ENCODE measurements around the gene LGALSL.
A peak's percentile ranks its signal among the peaks of the same experiment; 100 is the strongest.
"Not testable (repeated sequence)": the region's sequence is repeated elsewhere in the genome, so short reads cannot be mapped to it uniquely, and the experiment has no call there.

Gene LGALSL

DNA sequence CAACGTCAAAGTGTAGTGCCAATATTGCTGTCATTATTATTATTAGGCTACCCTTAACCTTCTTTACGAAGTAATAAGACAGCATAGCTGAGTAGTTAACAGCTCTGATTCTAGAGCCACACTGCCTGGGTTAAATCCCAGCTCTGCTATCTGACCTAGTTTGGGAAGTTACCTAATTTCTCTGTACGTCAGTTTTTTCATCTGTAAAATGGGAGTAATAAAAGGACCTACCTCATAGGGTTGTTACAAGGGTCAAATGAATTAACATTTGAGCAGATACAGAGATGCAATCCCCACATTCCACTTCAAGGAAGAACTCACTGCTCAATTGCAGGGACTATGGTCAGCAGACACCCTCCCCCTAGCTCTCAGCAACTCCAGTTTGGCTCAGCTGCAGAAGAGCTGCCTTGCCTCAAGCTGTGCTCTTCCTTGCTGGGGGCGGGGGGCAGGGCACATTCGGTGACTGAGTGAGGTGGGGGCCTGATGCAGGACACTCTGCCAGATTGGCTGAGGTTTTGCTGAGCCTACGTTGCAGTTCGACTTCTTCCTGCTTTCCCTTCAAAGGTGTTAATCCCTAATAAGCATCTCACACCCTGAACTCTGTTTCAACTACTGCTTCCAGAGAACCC is 11.0 kb upstream of the LGALSL start:
- TF ChIP-seq, protein P1, sequence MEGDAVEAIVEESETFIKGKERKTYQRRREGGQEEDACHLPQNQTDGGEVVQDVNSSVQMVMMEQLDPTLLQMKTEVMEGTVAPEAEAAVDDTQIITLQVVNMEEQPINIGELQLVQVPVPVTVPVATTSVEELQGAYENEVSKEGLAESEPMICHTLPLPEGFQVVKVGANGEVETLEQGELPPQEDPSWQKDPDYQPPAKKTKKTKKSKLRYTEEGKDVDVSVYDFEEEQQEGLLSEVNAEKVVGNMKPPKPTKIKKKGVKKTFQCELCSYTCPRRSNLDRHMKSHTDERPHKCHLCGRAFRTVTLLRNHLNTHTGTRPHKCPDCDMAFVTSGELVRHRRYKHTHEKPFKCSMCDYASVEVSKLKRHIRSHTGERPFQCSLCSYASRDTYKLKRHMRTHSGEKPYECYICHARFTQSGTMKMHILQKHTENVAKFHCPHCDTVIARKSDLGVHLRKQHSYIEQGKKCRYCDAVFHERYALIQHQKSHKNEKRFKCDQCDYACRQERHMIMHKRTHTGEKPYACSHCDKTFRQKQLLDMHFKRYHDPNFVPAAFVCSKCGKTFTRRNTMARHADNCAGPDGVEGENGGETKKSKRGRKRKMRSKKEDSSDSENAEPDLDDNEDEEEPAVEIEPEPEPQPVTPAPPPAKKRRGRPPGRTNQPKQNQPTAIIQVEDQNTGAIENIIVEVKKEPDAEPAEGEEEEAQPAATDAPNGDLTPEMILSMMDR (conservative IDR thresholded peaks at IDR 0.05), result no peak
- no peak for TF ChIP-seq ZFX (IDR thresholded peaks at IDR 0.05)
- no peak overlapping the region for H3K27ac ChIP-seq

DNA sequence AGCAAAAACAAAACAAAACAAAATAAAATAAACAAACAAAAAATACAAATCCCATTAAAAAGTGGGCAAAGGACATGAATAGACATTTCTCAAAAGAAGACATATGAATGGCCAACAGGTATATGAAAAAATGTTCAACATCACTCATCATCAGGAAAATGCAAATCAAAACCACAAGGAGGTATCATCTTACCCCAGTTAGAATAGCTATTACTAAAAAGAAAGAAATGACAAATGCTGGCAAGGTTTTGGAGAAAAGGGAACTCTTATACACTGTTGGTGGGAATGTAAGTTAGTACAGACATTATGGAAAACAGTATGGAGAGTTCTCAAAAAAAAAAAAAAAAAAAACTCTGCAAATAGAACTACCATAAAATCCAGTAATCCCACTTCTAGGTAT is 8.0 kb upstream of the LGALSL start:
- not testable (repeated sequence) for H3K27ac ChIP-seq

DNA sequence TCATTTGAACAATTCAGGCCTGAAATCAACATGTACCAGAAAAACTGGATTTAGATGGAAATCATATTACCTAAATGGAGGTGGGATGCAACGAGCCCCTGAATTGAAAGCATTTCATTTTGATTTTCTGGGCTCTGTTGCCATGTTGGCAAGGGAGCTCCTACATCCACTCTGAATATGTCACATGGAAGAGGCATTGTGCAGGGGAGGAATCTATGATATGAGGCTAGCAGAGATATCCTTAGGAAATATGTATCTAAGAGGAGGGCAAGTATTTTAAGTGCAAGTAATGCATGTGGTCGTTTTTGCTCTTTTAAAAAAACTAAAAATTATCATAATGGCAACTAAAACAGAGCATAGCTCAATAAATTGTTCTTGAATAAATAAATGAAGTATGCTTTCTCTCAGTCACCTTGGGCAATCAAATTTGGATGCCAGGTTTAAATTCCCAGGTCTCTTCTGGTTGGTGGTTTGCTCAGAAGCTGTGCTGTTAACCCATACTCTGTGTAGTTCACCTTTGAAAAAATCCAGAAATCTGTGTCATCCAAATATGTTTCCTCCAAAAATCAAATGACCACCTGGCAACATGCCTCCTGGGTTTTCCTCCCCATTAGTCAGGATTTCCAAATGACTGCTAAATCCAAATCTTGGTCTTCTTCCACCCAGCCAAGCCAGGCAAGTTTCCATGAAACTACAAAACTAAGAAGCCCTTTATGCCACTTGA is 6.5 kb upstream of the LGALSL start:
- H3K27ac ChIP-seq, result no peak overlapping the region
- TF ChIP-seq, protein P1 (conservative IDR thresholded peaks at IDR 0.05), result no peak
- no peak for TF ChIP-seq ZFX (IDR thresholded peaks at IDR 0.05)

DNA sequence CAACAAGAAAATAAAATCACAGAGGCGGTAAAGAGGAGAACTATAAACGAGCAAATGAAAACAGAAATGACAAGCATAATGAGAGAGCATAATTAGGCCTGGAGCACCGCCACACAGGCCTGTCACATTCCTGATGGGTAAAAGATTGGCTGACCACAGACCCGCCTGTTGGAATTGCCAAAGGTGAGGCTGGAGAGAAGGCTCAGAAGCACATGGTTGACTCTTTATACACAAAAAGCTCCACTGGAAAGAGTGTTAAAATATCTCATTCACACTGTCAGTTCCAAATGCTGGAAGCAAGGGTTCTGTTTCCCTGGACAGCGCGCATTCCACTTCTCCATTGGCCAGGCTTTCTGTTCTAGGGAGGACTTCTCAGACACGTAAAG is 5.9 kb upstream of the LGALSL start:
- TF ChIP-seq, protein P1 (conservative IDR thresholded peaks at IDR 0.05), result no peak
- TF ChIP-seq ZFX (IDR thresholded peaks at IDR 0.05), result no peak
- no peak overlapping the region for H3K27ac ChIP-seq

DNA sequence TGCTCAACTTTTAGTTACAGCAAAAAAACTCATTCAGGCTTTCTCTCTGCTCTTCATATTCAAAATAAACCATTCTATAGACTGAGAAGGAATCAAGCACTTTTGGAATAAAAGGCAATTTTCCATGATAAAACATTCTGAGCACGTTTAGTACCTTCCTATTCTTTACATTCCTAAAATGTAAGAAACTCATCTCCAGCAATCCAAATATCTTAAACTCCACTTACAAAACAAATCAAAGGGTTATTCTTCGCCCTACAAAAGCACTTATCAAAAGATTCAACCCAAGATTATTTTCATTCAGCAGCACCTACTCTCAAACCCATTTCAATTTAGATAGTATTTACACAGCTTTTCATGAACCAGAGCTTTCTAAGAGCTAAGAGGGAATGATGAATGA is 2.9 kb upstream of the LGALSL start:
- no peak overlapping the region for H3K27ac ChIP-seq
- no peak for TF ChIP-seq ZFX (IDR thresholded peaks at IDR 0.05)
- TF ChIP-seq, protein P1 (conservative IDR thresholded peaks at IDR 0.05), result no peak

DNA sequence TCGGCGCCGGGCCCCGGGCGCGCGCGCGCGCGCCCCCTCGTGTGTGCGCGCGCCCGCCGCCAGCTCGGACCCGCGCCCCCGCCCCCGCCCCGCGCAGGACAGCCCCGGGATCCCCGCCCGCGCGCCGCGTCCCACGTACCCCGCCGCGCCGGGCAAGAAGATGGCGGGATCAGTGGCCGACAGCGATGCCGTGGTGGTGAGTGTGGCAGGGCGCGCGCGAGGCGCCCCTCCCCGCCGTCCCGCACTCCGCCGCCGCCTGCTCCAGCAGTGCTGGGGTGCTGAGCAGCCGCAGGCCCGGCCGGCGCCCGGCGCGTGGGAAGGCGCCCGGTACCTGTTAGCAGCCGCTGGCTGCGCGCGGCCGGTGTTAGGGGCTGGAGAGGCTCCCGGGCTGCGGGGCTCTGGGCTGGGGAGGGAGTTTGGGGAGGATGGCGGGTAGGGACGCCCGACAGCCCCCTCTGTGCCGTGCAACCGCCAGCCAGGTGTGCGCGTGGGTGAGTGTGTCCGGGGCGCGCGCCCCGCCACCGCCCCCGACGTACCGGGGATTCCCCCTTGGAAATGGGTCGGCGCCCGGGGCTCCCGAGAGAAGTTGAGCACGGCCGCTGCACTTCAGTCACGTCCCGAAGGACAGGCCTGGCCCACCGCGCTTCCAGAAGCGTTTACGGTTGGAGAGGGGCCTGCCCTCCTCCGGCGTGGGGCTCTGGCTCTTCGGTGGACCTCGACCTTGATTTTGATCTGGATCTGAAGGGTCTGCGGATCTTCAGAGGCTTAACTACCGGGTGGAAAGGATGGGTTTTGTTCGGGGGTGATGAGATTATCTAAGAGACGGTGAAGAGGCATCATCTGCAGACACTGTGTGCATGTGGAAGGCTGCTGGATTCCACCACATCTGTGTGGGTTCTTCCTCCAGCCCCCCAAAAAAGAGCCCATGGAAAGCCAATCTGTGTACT is 697 bp downstream of the LGALSL start:
- peak overlapping the region; percentile 90 for H3K27ac ChIP-seq
- TF ChIP-seq, protein P1 (conservative IDR thresholded peaks at IDR 0.05), result no peak
- TF ChIP-seq ZFX (IDR thresholded peaks at IDR 0.05), result peak; percentile 47

DNA sequence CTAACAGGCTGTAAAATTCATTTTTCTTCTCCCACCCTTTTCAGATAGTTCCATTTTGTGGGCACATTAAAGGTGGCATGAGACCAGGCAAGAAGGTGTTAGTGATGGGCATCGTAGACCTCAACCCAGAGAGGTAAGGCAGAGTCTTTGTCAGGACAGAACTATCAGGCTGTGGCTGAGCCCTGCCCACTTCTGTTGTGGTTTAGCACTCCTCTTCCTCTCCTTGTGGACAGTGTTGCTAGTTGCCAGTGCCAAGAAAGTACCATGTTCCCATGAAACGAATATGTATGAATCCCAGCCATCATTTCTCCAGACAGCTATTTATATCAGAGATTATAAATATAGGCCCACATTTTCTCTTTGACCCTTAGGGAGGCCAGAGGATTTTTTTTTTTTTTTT is 1.6 kb downstream of the LGALSL start:
- no peak overlapping the region for H3K27ac ChIP-seq
- TF ChIP-seq ZFX (IDR thresholded peaks at IDR 0.05), result no peak
- TF ChIP-seq, protein P1 (conservative IDR thresholded peaks at IDR 0.05), result no peak

All from C4-2B (cell line).